Hepatocyte (in vitro differentiated cells): Measurements from ENCODE around the gene CALCOCO2. TPM values are rescaled to one million over a fixed set of nuclear protein-coding genes. Genes with fewer than 3 reads are reported as not detected.
A peak's percentile ranks its signal among the peaks of the same experiment; 100 is the strongest.

Experiments
- DNase-seq: peaks from one replicate; pipeline ENCODE4 v3.0.0-alpha.2; 2016; ENCODE audit warnings: low spot score
- H2AFZ ChIP-seq: fragments of 200-600 bp; sonication (generic); 2 replicates; pipeline ENCODE4 v1.6.0; 2016; ENCODE audit warnings: antibody characterized with exemption, mild to moderate bottlenecking
- H3K27ac ChIP-seq: fragments of 200-600 bp; sonication (generic); 2 replicates; pipeline ENCODE4 v1.5.1; 2016; ENCODE audit warnings: mild to moderate bottlenecking
- H3K27me3 ChIP-seq: fragments of 200-600 bp; sonication (generic); 2 replicates; pipeline ENCODE4 v1.6.1; 2016
- H3K36me3 ChIP-seq: fragments of 200-600 bp; sonication (generic); replicated peaks from 2 replicates; pipeline ENCODE4 v1.5.1; 2016; ENCODE audit warnings: low read depth; ENCODE audit not compliant: insufficient read depth
- H3K4me1 ChIP-seq: fragments of 200-600 bp; sonication (generic); 2 replicates; pipeline ENCODE4 v1.5.1; 2016; ENCODE audit warnings: mild to moderate bottlenecking, moderate library complexity; ENCODE audit not compliant: insufficient read depth
- H3K4me2 ChIP-seq: fragments of 200-600 bp; sonication (generic); 2 replicates; pipeline ENCODE4 v1.6.0; 2016
- H3K4me3 ChIP-seq: fragments of 200-600 bp; sonication (generic); 2 replicates; pipeline ENCODE4 v1.5.1; 2016; ENCODE audit warnings: mild to moderate bottlenecking
- H3K79me2 ChIP-seq: fragments of 200-600 bp; sonication (generic); 2 replicates; pipeline ENCODE4 v1.6.0; 2017; ENCODE audit warnings: mild to moderate bottlenecking
- H3K9me2 ChIP-seq: fragments of 200-600 bp; sonication (generic); replicated peaks from 2 replicates; pipeline ENCODE4 v1.6.0; 2017; ENCODE audit warnings: mild to moderate bottlenecking; ENCODE audit not compliant: insufficient read depth
- H3K9me3 ChIP-seq: fragments of 200-600 bp; sonication (generic); 2 replicates; pipeline ENCODE4 v1.5.1; 2016; ENCODE audit warnings: low read depth, mild to moderate bottlenecking
- H4K20me1 ChIP-seq: fragments of 200-600 bp; sonication (generic); 2 replicates; pipeline ENCODE4 v1.6.0; 2016; ENCODE audit warnings: mild to moderate bottlenecking; ENCODE audit not compliant: insufficient read depth, poor library complexity, severe bottlenecking
- EZH2 ChIP-seq: fragments of 200-600 bp; sonication (generic); IDR thresholded peaks from 2 replicates; pipeline ENCODE4 v1.6.1; 2016; ENCODE audit warnings: antibody characterized with exemption, mild to moderate bottlenecking, borderline replicate concordance
- EZH2phosphoT487 ChIP-seq: fragments of 200-600 bp; sonication (generic); IDR thresholded peaks from one replicate; pipeline ENCODE4 v1.6.1; 2018; ENCODE audit warnings: antibody characterized with exemption, mild to moderate bottlenecking, low read depth, moderate library complexity; ENCODE audit not compliant: unreplicated experiment, severe bottlenecking
- whole genome bisulfite sequencing: methylation state at CpG from one replicate; pipeline ENCODE4 v1.1.6; 2016; ENCODE audit warnings: low lambda C conversion rate; ENCODE audit errors: missing lambda C conversion rate; 5-methylcytosine and 5-hydroxymethylcytosine counted together
- polyA plus RNA-seq: library from polyadenylated mRNA; unstranded; fragments of >200 nt; fragmentation: Nextera tagmentation; extraction: Ambion mirVana; gene quantifications from 2 replicates; pipeline ENCODE4 v1.2.1, GENCODE V29; 2016
- small RNA-seq: library from RNA; depleted of rRNA; stranded (forward); fragments of <200 nt; gene quantifications from one replicate; pipeline ENCODE3, GENCODE V24; 2014
- total RNA-seq: library from RNA; depleted of rRNA; stranded (reverse); fragments of >200 nt; gene quantifications from 2 replicates; pipeline ENCODE4 v1.2.3, GENCODE V29; 2014
- TF ChIP-seq, protein P1 (sequence below): fragments of 200-600 bp; sonication (generic); IDR thresholded peaks from 2 replicates; pipeline ENCODE4 v1.5.1; 2016; ENCODE audit warnings: antibody characterized with exemption, mild to moderate bottlenecking; ENCODE audit not compliant: poor library complexity

Gene CALCOCO2
- total and polyA plus RNA-seq, 2 experiments from 2014 or later, result 76.3 to 79.2 TPM

DNA sequence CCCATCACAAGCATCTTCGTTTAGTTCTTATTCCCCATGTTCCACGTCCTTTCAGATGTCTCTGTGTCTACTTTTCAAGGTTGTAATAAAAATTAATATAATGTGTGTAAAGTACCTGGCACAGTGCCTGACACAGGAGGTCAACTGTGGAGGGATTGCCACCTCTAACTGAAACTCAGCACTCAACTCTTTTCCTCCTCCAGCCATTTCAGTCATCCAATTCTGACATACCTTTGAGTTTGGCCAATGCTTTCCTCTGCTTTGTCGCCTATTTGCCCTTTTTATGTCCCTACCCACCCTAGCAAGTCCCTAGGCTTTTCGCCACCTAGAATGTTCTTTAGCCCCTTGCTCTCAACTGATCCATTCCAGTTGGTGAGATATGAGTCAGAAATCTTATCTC, 78.9 kb downstream of the CALCOCO2 start:
- Histone ChIP-seq H3K27ac (peak overlapping the region; percentile 97), H3K4me3 (peak overlapping the region; percentile 42), H3K36me3 (no peaks in the 10 kb centered on the region), H2AFZ (no peak overlapping the region), H3K4me1 (peaks cover 25% of the 10 kb centered on the region), H3K79me2 (peaks cover 71% of the 10 kb centered on the region), H3K27me3 (no peaks in the 10 kb centered on the region), H4K20me1 (peaks cover 42% of the 10 kb centered on the region), H3K9me2 (no peaks in the 10 kb centered on the region), H3K4me2 (peak overlapping the region; percentile 90), H3K9me3 (no peaks in the 10 kb centered on the region)
- no peak for DNase-seq
- 63% methylated on average over 4 of the region's 4 CpGs for WGBS
- TF ChIP-seq, protein P1, sequence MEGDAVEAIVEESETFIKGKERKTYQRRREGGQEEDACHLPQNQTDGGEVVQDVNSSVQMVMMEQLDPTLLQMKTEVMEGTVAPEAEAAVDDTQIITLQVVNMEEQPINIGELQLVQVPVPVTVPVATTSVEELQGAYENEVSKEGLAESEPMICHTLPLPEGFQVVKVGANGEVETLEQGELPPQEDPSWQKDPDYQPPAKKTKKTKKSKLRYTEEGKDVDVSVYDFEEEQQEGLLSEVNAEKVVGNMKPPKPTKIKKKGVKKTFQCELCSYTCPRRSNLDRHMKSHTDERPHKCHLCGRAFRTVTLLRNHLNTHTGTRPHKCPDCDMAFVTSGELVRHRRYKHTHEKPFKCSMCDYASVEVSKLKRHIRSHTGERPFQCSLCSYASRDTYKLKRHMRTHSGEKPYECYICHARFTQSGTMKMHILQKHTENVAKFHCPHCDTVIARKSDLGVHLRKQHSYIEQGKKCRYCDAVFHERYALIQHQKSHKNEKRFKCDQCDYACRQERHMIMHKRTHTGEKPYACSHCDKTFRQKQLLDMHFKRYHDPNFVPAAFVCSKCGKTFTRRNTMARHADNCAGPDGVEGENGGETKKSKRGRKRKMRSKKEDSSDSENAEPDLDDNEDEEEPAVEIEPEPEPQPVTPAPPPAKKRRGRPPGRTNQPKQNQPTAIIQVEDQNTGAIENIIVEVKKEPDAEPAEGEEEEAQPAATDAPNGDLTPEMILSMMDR, result no peak
- TF ChIP-seq EZH2 (no peak), EZH2phosphoT487 (no peak)

DNA sequence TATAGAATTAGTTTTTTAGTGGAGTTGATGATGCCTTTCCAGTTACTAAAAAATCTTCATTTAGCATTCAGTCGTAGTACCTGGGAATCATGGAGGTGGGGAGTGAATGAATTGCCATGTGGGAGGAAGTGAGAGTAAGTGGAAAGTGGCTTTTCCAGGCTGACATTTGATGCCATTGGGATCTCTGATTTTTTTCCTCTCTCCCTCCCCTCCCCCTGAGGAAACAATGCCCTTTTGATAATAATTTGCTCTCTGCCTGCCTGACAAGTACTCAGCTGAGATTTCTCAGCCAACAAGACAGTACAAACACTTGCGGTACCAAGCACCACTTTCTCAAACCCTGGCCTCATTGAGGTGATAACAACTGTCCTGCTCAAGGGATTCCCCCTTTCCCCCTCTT, 79.5 kb downstream of the CALCOCO2 start:
- Histone ChIP-seq H3K9me3 (no peaks in the 10 kb centered on the region), H2AFZ (no peak overlapping the region), H3K27me3 (no peaks in the 10 kb centered on the region), H3K4me1 (peaks cover 25% of the 10 kb centered on the region), H3K4me2 (peak overlapping the region; percentile 90), H3K36me3 (no peaks in the 10 kb centered on the region), H3K9me2 (no peaks in the 10 kb centered on the region), H3K79me2 (peaks cover 77% of the 10 kb centered on the region), H3K4me3 (no peak overlapping the region), H3K27ac (peak overlapping the region; percentile 97), H4K20me1 (peaks cover 48% of the 10 kb centered on the region)
- 59% methylated on average over 2 of the region's 2 CpGs for WGBS
- DNase-seq, result no peak
- TF ChIP-seq EZH2 (no peak), EZH2phosphoT487 (no peak)
- TF ChIP-seq, protein P1, result no peak

DNA sequence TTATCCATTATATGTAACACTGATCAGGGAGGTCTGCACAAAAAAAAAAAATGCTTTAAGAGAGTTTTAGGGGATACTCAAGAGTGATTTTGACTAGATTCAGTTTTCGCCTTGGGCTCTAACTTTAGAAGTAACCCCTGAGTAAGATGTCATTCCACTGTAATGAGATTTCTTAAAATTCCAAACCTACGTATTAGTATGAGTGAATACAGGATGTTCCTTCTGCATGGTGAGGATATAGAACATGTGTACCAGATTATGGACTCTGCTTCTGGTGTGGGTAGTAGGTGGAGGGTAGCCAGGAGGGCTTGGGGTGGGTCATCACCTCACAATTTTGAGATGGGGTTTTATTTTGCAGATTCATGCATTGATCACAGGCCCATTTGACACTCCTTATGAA, 81.6 kb downstream of the CALCOCO2 start:
- H3K4me1 ChIP-seq, result peaks cover 21% of the 10 kb centered on the region
- DNase-seq, result no peak
- H2AFZ ChIP-seq, result no peak overlapping the region
- no peak overlapping the region for H3K4me3 ChIP-seq
- H3K4me2 ChIP-seq, result no peak overlapping the region
- H4K20me1 ChIP-seq, result peaks cover 51% of the 10 kb centered on the region
- H3K27me3 ChIP-seq, result no peaks in the 10 kb centered on the region
- peak overlapping the region; percentile 97 for H3K27ac ChIP-seq
- TF ChIP-seq EZH2, result no peak
- TF ChIP-seq, protein P1, result no peak
- no peak for TF ChIP-seq EZH2phosphoT487
- 93% methylated on average over 2 of the region's 2 CpGs for WGBS
- peaks cover 76% of the 10 kb centered on the region for H3K79me2 ChIP-seq
- H3K9me2 ChIP-seq, result no peaks in the 10 kb centered on the region
- no peaks in the 10 kb centered on the region for H3K36me3 ChIP-seq
- H3K9me3 ChIP-seq, result no peaks in the 10 kb centered on the region

Small RNAs within 50 kb of the gene (small RNA-seq; reads per million reads assigned to genes)
- not detected for gene AC068531.1
- gene RF00263, result not detected

Other genes starting within 250 kb of the CALCOCO2 start
- 1.8 and 5.9 TPM in 2 replicates for gene HOXB3, start 240.8 kb upstream of the CALCOCO2 start, total RNA-seq
- 1.8 and 4.0 TPM in 2 replicates for gene HOXB3, start 240.8 kb upstream of the CALCOCO2 start, polyA plus RNA-seq
- 0.27 and 0.36 TPM in 2 replicates for gene HOXB5, start 237.3 kb upstream of the CALCOCO2 start, total RNA-seq
- gene HOXB5, start 237.3 kb upstream of the CALCOCO2 start, polyA plus RNA-seq, result 3.3 and 4.4 TPM in 2 replicates
- 4.1 and 4.8 TPM in 2 replicates for gene HOXB6, start 226.0 kb upstream of the CALCOCO2 start, total RNA-seq
- gene HOXB6, start 226.0 kb upstream of the CALCOCO2 start, polyA plus RNA-seq, result 7.7 and 12.9 TPM in 2 replicates
- 4.1 and 6.7 TPM in 2 replicates for gene HOXB7, start 220.0 kb upstream of the CALCOCO2 start, total RNA-seq
- gene HOXB7, start 220.0 kb upstream of the CALCOCO2 start, polyA plus RNA-seq, result 13.7 and 15.9 TPM in 2 replicates
- 0.57 and 1.6 TPM in 2 replicates for gene HOXB8, start 215.7 kb upstream of the CALCOCO2 start, total RNA-seq
- 0.31 and 1.3 TPM in 2 replicates for gene HOXB8, start 215.7 kb upstream of the CALCOCO2 start, polyA plus RNA-seq
- gene HOXB9, start 204.7 kb upstream of the CALCOCO2 start, total RNA-seq, result 1.5 and 2.1 TPM in 2 replicates
- 0.73 and 2.5 TPM in 2 replicates for gene HOXB9, start 204.7 kb upstream of the CALCOCO2 start, polyA plus RNA-seq
- not detected in 2 replicates for gene PRAC1, start 108.5 kb upstream of the CALCOCO2 start, total RNA-seq
- gene PRAC1, start 108.5 kb upstream of the CALCOCO2 start, polyA plus RNA-seq, result not detected in 2 replicates
- not detected in 2 replicates for gene PRAC2, start 107.8 kb upstream of the CALCOCO2 start, total RNA-seq
- 1.5 TPM in 1 of 2 replicates, not detected in the other for gene PRAC2, start 107.8 kb upstream of the CALCOCO2 start, polyA plus RNA-seq
- 0.13 and 0.20 TPM in 2 replicates for gene HOXB13, start 102.3 kb upstream of the CALCOCO2 start, total RNA-seq
- gene HOXB13, start 102.3 kb upstream of the CALCOCO2 start, polyA plus RNA-seq, result 0.28 and 0.40 TPM in 2 replicates
- 0.28 and 0.30 TPM in 2 replicates for gene TTLL6, start 13.8 kb upstream of the CALCOCO2 start, total RNA-seq
- not detected in 2 replicates for gene TTLL6, start 13.8 kb upstream of the CALCOCO2 start, polyA plus RNA-seq
- 91.6 and 107 TPM in 2 replicates for gene ATP5MC1, start 61.8 kb downstream of the CALCOCO2 start, total RNA-seq
- 197 and 223 TPM in 2 replicates for gene ATP5MC1, start 61.8 kb downstream of the CALCOCO2 start, polyA plus RNA-seq
- gene UBE2Z, start 77.4 kb downstream of the CALCOCO2 start, total RNA-seq, result 62.3 and 63.3 TPM in 2 replicates
- gene UBE2Z, start 77.4 kb downstream of the CALCOCO2 start, polyA plus RNA-seq, result 66.7 and 73.7 TPM in 2 replicates
- gene SNF8, start 113.8 kb downstream of the CALCOCO2 start, total RNA-seq, result 91.5 and 101 TPM in 2 replicates
- gene SNF8, start 113.8 kb downstream of the CALCOCO2 start, polyA plus RNA-seq, result 195 and 227 TPM in 2 replicates
- not detected in 2 replicates for gene GIP, start 137.6 kb downstream of the CALCOCO2 start, total RNA-seq
- gene GIP, start 137.6 kb downstream of the CALCOCO2 start, polyA plus RNA-seq, result 2.3 TPM in 2 replicates
- 42.9 and 50.0 TPM in 2 replicates for gene IGF2BP1, start 166.3 kb downstream of the CALCOCO2 start, total RNA-seq
- gene IGF2BP1, start 166.3 kb downstream of the CALCOCO2 start, polyA plus RNA-seq, result 37.0 and 40.7 TPM in 2 replicates